Fibroblast of villous mesenchyme (primary cell): ENCODE measurements around the gene SLC16A8. TPM values are rescaled to one million over a fixed set of nuclear protein-coding genes. Genes with fewer than 3 reads are reported as not detected.
"Not testable (repeated sequence)": the region's sequence is repeated elsewhere in the genome, so short reads cannot be mapped to it uniquely, and the experiment has no call there.

Experiments used
- DNase-seq: peaks from one replicate; pipeline ENCODE4 v3.0.0-alpha.2; 2010; ENCODE audit warnings: low read depth
- H3K4me3 ChIP-seq: 2 replicates; pipeline ENCODE4 v1.5.1; 2011; ENCODE audit warnings: low read depth, mild to moderate bottlenecking, low read length
- CTCF ChIP-seq: IDR thresholded peaks from 2 replicates; pipeline ENCODE4 v1.5.1; 2012; ENCODE audit warnings: low read depth, mild to moderate bottlenecking, low read length; ENCODE audit not compliant: insufficient read depth
- total RNA-seq: library from RNA; depleted of rRNA; stranded (reverse); fragments of >200 nt; gene quantifications from 2 replicates; pipeline ENCODE4 v1.2.3, GENCODE V29; 2012

The SLC16A8 gene
- total RNA-seq, 1 donor = not detected

DNA sequence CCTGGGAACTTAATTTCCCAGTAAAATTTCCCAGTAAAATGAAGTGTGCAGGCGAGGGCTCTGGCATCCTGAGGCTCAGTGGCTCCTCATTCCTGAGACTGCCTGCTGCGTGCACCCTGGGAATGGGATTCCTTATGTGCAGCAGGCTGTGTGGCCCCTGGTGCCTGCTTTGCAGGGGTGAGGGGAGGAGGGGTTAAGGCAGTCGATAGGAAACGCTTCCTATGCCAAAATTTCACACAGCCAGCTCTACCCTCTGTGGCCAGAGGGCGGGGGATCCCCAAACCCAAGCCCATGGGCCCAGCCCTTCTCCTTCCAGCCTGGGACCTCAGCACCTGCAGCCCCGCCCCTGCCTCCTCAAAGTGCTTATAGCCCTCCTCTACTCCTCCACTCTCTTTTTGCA lies 38.6 kb upstream of the SLC16A8 start:
- no peak for TF ChIP-seq CTCF
- H3K4me3 ChIP-seq = no peak overlapping the region
- no peak for DNase-seq

DNA sequence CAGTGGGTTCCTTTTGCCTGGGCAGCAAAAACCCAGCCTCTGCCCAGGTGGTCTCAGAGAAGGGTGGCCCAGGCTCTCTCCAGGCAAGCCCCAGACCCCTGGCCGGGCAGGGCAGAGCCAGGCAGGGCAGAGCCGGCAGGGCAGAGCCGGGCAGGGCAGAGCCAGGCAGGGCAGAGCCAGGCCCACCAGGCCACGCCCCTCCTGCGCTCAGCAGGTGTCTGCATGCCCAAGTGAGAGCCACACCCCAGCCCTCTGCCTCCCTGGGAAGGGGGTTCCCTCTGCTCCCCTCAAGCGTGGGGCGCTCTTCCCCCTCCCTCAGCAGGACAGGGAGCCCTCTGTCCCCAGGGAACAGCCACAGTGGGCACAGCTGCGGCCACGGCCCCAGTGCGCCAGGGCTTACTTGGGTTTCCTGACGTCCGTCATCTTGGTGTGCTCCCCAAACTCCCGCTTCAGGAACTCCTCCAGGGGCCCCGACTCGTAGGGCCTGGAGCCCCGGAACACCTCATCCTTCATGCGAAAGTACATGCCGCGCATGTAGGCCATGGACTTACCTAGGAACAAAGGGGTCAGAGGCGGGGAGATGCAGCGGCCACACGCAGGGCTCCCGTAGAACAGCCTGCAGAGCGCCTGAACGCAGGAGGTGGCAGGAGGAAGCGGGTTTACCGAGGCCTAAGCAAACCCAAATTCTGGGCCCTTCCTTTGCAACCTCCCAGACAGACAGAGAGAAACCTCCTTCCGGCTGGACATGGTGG lies 36.6 kb upstream of the SLC16A8 start:
- no peak for DNase-seq
- H3K4me3 ChIP-seq = no peak overlapping the region

DNA sequence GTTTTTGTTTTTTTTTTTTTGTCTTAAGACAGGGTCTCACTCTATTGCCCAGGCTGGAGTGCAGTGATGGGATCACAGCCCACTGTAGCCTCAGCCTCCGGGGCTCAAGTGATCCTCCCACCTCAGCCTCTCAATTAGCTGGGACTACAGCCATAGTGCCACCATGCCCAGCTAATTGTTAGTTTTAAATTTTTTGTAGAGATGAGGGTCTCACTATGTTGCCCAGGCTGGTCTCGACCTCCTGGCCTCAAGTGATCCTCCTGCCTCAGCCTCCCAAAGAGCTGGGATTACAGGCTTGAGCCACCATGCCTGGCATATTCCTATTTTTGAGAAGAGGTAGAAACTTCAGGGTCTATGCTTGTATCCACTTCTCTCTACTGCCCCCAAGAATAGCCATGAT lies 34.8 kb upstream of the SLC16A8 start:
- DNase-seq, H3K4me3 ChIP-seq: not testable (repeated sequence)

More for the DNA sequence above, 36.6 kb upstream of the SLC16A8 start:
- TF ChIP-seq CTCF = no peak

DNA sequence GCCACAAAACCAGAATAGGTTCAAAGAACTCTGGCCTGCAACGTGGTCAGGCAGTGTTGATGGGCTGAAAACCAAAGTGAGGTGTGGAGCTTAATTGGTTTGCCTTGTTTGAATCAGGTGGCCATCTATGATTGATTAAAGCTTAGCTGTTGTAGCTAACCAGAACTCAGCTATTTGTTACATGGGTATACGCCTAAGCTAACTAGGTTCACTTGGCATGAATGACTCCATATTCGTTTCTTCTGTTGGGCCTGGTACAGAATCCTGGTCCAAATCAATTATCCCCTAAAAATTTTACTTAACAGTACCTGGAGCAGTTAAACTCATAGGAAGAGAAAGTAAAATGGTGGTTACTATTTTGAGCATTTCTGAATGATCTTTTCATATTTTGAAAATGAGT lies 34.2 kb upstream of the SLC16A8 start:
- no peak overlapping the region for H3K4me3 ChIP-seq
- no peak for TF ChIP-seq CTCF
- no peak for DNase-seq

DNA sequence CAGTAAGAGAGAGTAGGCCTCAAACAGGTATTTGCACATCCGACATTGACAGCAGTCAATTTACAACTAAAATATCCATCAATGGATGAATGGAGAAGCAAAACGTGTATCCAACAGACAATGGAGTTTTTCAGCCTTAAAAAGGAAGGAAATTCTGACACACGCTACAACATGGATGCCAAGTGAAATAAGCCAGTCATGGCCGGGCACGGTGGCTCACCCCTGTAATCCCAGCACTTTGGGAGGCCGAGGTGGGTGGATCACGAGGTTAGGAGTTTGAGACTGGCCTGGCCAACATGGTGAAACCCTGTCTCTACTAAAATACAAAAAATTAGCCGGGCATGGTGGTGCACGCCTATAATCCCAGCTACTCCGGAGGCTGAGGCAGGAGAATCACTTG lies 33.6 kb upstream of the SLC16A8 start:
- H3K4me3 ChIP-seq, DNase-seq: not testable (repeated sequence)

GRCh38 chr22:38115423-38116205 lies 31.6 kb upstream of the SLC16A8 start:
- DNase-seq = no peak
- H3K4me3 ChIP-seq = no peak overlapping the region
- no peak for TF ChIP-seq CTCF

GRCh38 chr22:38114484-38115398 lies 30.8 kb upstream of the SLC16A8 start:
- TF ChIP-seq CTCF = peak; percentile 92
- peak; percentile 83 for DNase-seq
- H3K4me3 ChIP-seq = no peak overlapping the region
